Naive thymus-derived CD4-positive, alpha-beta T cell (primary cell): ENCODE measurements around the gene SSBP3. TPM values are rescaled to one million over a fixed set of nuclear protein-coding genes. Genes with fewer than 3 reads are reported as not detected.

Experiments used
- ATAC-seq: fragments of 150-1000 bp; cut with Tn5 transposase; 2 replicates; pipeline ENCODE4 v1.10.0; 2021; ENCODE audit warnings: mild to moderate bottlenecking, moderate library complexity
- CTCF ChIA-PET: fragments of 350-600 bp; sonication (Branson Sonifier 250); formaldehyde crosslinking; loops from one replicate; lab custom pipeline; 2021; ENCODE audit warnings: antibody characterized with exemption; lab: Charles Lee
- POLR2A ChIA-PET: fragments of 350-600 bp; sonication (Branson Sonifier 250); formaldehyde crosslinking; loops from one replicate; lab custom pipeline; 2021; ENCODE audit warnings: antibody characterized with exemption, inconsistent platforms; lab: Charles Lee
- DNase-seq, 9 donors: peaks; one replicate each; pipeline versions ENCODE4 v3.0.0 to v3.0.0-alpha.2; 2020 to 2022; ENCODE audit warnings: mixed read lengths in 1 of 9
- H3K27ac ChIP-seq: one replicate; pipeline ENCODE4 v1.7.0; 2013; ENCODE audit warnings: mild to moderate bottlenecking, low read depth, low read length, moderate library complexity
- H3K27me3 ChIP-seq, 2 donors: one replicate each; pipeline ENCODE4 v1.7.0; 2013; ENCODE audit warnings: low read length in 2 of 2, mild to moderate bottlenecking in 2 of 2, moderate library complexity in 2 of 2; ENCODE audit not compliant: control insufficient read depth in 2 of 2, insufficient read depth in 2 of 2
- H3K36me3 ChIP-seq, 3 experiments: 1 replicate in 2 of 3; 2 replicates in 1 of 3; pipeline ENCODE4 v1.7.0; 2013; ENCODE audit warnings: low read length in 3 of 3, mild to moderate bottlenecking in 3 of 3, moderate library complexity in 1 of 3; ENCODE audit not compliant: insufficient read depth in 3 of 3, control insufficient read depth in 2 of 3
- H3K4me1 ChIP-seq, 2 donors: one replicate each; pipeline ENCODE4 v1.7.0; 2013; ENCODE audit warnings: low read length in 2 of 2, mild to moderate bottlenecking in 2 of 2, moderate library complexity in 1 of 2; ENCODE audit not compliant: control insufficient read depth in 2 of 2, insufficient read depth in 2 of 2
- H3K4me3 ChIP-seq: 2 replicates; pipeline ENCODE4 v1.7.0; 2013; ENCODE audit warnings: mild to moderate bottlenecking, low read length
- H3K9me3 ChIP-seq, 3 experiments: 1 replicate in 2 of 3; 2 replicates in 1 of 3; pipeline ENCODE4 v1.7.0; 2013; ENCODE audit warnings: low read length in 3 of 3; ENCODE audit not compliant: control insufficient read depth in 2 of 3
- H3K27ac Mint-ChIP-seq, 9 donors: one replicate each; pipeline ENCODE4 v1.8.0; 2020 to 2022; ENCODE audit warnings: mixed read lengths in 9 of 9, mild to moderate bottlenecking in 8 of 9, moderate library complexity in 5 of 9, inconsistent platforms in 2 of 9
- H3K27me3 Mint-ChIP-seq, 5 donors: one replicate each; pipeline ENCODE4 v1.8.0; 2021 to 2022; ENCODE audit warnings: mixed read lengths in 5 of 5, mild to moderate bottlenecking in 1 of 5
- H3K36me3 Mint-ChIP-seq, 5 donors: one replicate each; pipeline ENCODE4 v1.8.0; 2020 to 2022; ENCODE audit warnings: mixed read lengths in 5 of 5, mild to moderate bottlenecking in 3 of 5, inconsistent platforms in 1 of 5
- H3K4me1 Mint-ChIP-seq, 7 donors: one replicate each; pipeline ENCODE4 v1.8.0; 2020 to 2022; ENCODE audit warnings: mixed read lengths in 7 of 7, mild to moderate bottlenecking in 3 of 7, inconsistent platforms in 1 of 7
- H3K4me3 Mint-ChIP-seq, 10 donors: one replicate each; pipeline ENCODE4 v1.8.0; 2020 to 2022; ENCODE audit warnings: mild to moderate bottlenecking in 10 of 10, mixed read lengths in 10 of 10, moderate library complexity in 6 of 10, inconsistent platforms in 2 of 10
- H3K9me3 Mint-ChIP-seq, 11 donors: one replicate each; pipeline ENCODE4 v1.8.0; 2020 to 2022; ENCODE audit warnings: mixed read lengths in 11 of 11, mild to moderate bottlenecking in 4 of 11, inconsistent platforms in 1 of 11, moderate library complexity in 1 of 11
- intact Hi-C, 2 donors: fragments of 100-400 bp; cut with micrococcal nuclease; formaldehyde crosslinking; loops; one replicate each; pipeline ENCODE4 v1.15.1; 2023
- polyA plus RNA-seq, 2 donors: library from polyadenylated mRNA; unstranded; fragments of 300-500 nt; fragmentation: Illumina TruSeq; gene quantifications; one replicate each; pipeline ENCODE4 v1.2.3, GENCODE V29; 2021
- total RNA-seq, 6 experiments: library from RNA in 5 of 6; stranded (reverse) in 5 of 6; gene quantifications; 1 replicate in 5 of 6; 2 replicates in 1 of 6; pipeline ENCODE4 v1.2.3 and lab custom pipeline; 2021 to 2026

The SSBP3 gene
- total and polyA plus RNA-seq, 7 experiments from 2014 or later, result 19.4 to 124 (median 80.5) TPM

DNA sequence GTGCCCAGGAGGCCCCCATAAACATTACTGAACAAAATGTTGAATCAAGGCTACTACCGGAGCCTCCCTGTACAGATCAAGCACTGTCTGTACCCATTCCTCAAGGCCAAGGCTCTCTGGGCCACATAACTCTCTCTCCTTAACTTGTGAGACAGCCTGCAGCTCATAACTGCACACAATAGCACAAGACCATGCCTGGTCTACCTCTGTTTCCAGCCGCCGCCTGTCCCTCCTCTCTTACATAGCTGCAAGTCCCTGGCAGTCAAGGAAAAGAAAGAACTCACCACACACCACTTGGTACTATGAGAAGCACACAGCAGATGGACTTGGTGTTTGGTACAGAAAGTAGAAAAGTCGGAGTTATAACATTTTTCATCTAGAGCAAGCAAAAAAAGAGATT, 91.1 kb downstream of the SSBP3 start:
- DNase-seq (no peak), ATAC-seq (no peak)
- Mint-ChIP-seq H3K9me3 (no peaks in the 10 kb centered on the region), H3K27me3 (no peaks in the 10 kb centered on the region), H3K27ac (peak overlapping the region; percentile 31 to 93 (median 80)), H3K36me3 (peaks cover 0 to 11% (median 5%) of the 10 kb centered on the region in 5 donors), H3K4me1 (peaks cover 46 to 83% (median 79%) of the 10 kb centered on the region in 7 donors), H3K4me3 (peak overlapping the region in 4 of 10 donors; percentile 2 to 58 (median 25))
- no peak overlapping the region for H3K4me3 ChIP-seq
- H3K36me3 ChIP-seq, result no peaks in the 10 kb centered on the region
- no peaks in the 10 kb centered on the region for H3K27me3 ChIP-seq
- ChIA-PET CTCF (no interaction called here), POLR2A (no interaction called here)
- H3K27ac ChIP-seq, result peak overlapping the region; percentile 44
- intact Hi-C loops, result no loop called here
- no peaks in the 10 kb centered on the region for H3K9me3 ChIP-seq
- H3K4me1 ChIP-seq, result peaks cover 2 to 37% of the 10 kb centered on the region in 2 donors

- ChIA-PET CTCF (no interaction called here), POLR2A (no interaction called here)
- no peak for DNase-seq
- H3K4me1 Mint-ChIP-seq, result peaks cover 46 to 83% (median 79%) of the 10 kb centered on the region in 7 donors
- H3K9me3 Mint-ChIP-seq, result no peaks in the 10 kb centered on the region
- Histone ChIP-seq H3K9me3 (no peaks in the 10 kb centered on the region), H3K36me3 (no peaks in the 10 kb centered on the region), H3K4me1 (peaks cover 4 to 41% of the 10 kb centered on the region in 2 donors), H3K27me3 (no peaks in the 10 kb centered on the region), H3K27ac (peak overlapping the region; percentile 44), H3K4me3 (no peak overlapping the region)
- H3K4me3 Mint-ChIP-seq, result peak overlapping the region in 3 of 10 donors; percentile 19 to 58 (median 31)
- intact Hi-C loops, result loop anchor here in 1 of 2 donors (5.0 kb wide), 2 partner anchors 37 to 43 kb away; no protein-coding TSS in a partner anchor
- peaks cover 0 to 7% (median 5%) of the 10 kb centered on the region in 5 donors for H3K36me3 Mint-ChIP-seq
- peak overlapping the region; percentile 31 to 93 (median 83) for H3K27ac Mint-ChIP-seq
- ATAC-seq, result no peak
- H3K27me3 Mint-ChIP-seq, result no peaks in the 10 kb centered on the region
Observed at GRCh38 chr1:54314696-54315095, 91.5 kb downstream of the SSBP3 start.

DNA sequence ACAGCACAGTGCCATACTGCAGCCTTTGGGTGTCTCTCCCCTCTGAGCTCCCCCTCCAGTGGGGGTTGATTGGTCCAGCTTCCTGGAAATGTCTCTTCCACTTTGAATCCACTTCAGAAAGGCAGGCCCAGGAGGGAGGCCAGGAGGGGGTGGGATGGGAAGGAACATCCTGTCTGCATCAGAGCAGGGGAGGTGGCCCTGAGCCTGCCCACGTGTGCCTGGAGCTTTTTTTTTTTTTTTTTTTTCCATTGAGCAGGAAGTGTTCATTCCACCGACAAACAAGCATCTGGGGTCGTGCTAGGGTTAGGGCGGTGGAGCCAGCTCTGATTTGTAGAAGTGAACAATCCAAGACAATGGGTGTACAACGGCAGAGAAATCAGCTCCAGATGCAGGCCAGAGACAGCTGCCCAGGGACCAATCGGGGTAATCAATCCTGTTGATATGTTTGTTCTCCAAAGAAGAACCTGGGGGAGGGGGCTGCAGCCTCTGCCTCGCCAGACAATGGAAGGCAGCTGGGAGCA, 93.3 kb downstream of the SSBP3 start:
- H3K27me3 ChIP-seq, result no peaks in the 10 kb centered on the region

GRCh38 chr1:54311506-54311905, 94.7 kb downstream of the SSBP3 start:
- ChIA-PET CTCF (interaction anchor here (0.6 kb wide), 1 partner anchor 65 kb away, joined by 3 read pairs; no protein-coding TSS in a partner anchor), POLR2A (interaction anchor here (0.7 to 2.3 kb wide), 7 partner anchors 8 to 45 kb away, joined by 3 to 7 read pairs (median 3); no protein-coding TSS in a partner anchor)
- ATAC-seq, result no peak
- intact Hi-C loops, result loop anchor here (2.0 to 5.0 kb wide), 4 partner anchors 15 to 46 kb away; no protein-coding TSS in a partner anchor
- Histone ChIP-seq H3K36me3 (no peaks in the 10 kb centered on the region), H3K27ac (peak overlapping the region; percentile 36), H3K9me3 (no peaks in the 10 kb centered on the region), H3K4me1 (peaks cover 4 to 59% of the 10 kb centered on the region in 2 donors), H3K4me3 (no peak overlapping the region), H3K27me3 (no peaks in the 10 kb centered on the region)
- H3K9me3 Mint-ChIP-seq, result no peaks in the 10 kb centered on the region
- H3K4me3 Mint-ChIP-seq, result peak overlapping the region in 6 of 10 donors; percentile 6 to 82 (median 27)
- H3K36me3 Mint-ChIP-seq, result peaks cover 0 to 4% (median 0%) of the 10 kb centered on the region in 5 donors
- peaks cover 40 to 88% (median 83%) of the 10 kb centered on the region in 7 donors for H3K4me1 Mint-ChIP-seq
- H3K27ac Mint-ChIP-seq, result peak overlapping the region; percentile 51 to 91 (median 84)
- DNase-seq, result no peak
- H3K27me3 Mint-ChIP-seq, result no peaks in the 10 kb centered on the region

More for the DNA sequence above, 93.3 kb downstream of the SSBP3 start:
- no peaks in the 10 kb centered on the region for H3K9me3 ChIP-seq
- ChIA-PET CTCF (interaction anchor here (0.7 to 1.3 kb wide), 2 partner anchors 19 to 25 kb away, joined by 3 to 4 read pairs; no protein-coding TSS in a partner anchor), POLR2A (interaction anchor here (0.6 to 2.3 kb wide), 7 partner anchors 9 to 357 kb away, joined by 3 to 7 read pairs (median 4); no protein-coding TSS in a partner anchor)
- ATAC-seq (peak; percentile 18), DNase-seq (no peak)
- H3K4me1 ChIP-seq, result peaks cover 4 to 53% of the 10 kb centered on the region in 2 donors
- Mint-ChIP-seq H3K9me3 (no peaks in the 10 kb centered on the region), H3K27me3 (no peaks in the 10 kb centered on the region), H3K27ac (peak overlapping the region; percentile 66 to 88 (median 83)), H3K4me3 (peak overlapping the region in 9 of 10 donors; percentile 24 to 61 (median 43)), H3K36me3 (peaks cover 0 to 7% (median 5%) of the 10 kb centered on the region in 5 donors), H3K4me1 (peaks cover 39 to 81% (median 76%) of the 10 kb centered on the region in 7 donors)
- H3K4me3 ChIP-seq, result no peak overlapping the region
- H3K27ac ChIP-seq, result peak overlapping the region; percentile 31
- intact Hi-C loops, result loop anchor here in 1 of 2 donors (5.0 kb wide), 2 partner anchors 36 to 44 kb away; no protein-coding TSS in a partner anchor
- no peaks in the 10 kb centered on the region for H3K36me3 ChIP-seq

DNA sequence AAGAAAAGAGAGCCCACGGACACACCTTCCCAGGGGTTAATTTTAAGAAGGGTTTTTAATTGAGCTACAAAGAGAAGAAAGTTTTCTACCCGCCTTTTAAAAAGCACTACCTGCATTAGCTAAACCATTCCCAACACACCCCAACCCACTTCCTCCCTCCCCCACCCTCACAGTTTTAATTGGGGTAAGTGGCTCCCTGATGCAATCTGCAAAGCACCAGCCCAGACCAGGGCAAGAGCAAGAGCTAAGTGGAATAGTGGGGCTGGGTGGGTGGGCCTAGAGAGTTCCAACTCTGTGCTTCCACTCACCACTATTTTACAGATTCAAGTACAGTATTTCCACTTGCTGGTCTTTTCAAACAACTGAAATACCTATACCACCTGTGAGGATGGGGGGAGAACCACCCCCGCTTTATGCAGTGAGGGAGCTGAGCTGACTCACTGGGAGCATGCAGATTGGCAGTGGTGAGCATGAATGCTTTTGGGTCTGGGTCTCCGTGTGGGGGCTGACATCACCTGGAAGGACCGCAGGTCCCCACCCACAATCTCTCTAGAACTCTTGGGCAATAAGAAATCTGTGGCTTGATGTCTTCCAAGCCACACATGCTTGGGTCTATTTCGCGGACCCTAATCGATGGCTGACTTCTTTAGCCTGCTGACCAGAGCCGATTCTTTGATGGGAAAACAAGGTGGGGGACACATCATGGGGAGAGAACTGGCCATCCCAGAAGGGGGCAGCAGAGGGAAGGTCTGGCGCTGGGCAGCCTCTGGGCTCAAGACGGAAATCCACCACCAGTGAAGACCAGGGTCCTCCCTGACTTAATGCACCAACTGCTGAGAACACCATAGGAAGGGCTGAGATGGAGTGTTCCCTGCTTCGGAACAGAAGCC, 95.5 kb downstream of the SSBP3 start:
- Mint-ChIP-seq H3K27me3 (no peaks in the 10 kb centered on the region), H3K27ac (peak overlapping the region; percentile 6 to 93 (median 89)), H3K4me3 (peak overlapping the region; percentile 59 to 85 (median 78)), H3K4me1 (peaks cover 46 to 96% (median 88%) of the 10 kb centered on the region in 7 donors), H3K36me3 (peaks cover 0 to 4% (median 0%) of the 10 kb centered on the region in 5 donors), H3K9me3 (no peaks in the 10 kb centered on the region)
- POLR2A ChIA-PET, result interaction anchor here (0.9 to 1.3 kb wide), 6 partner anchors 11 to 23 kb away, joined by 3 to 4 read pairs (median 3); no protein-coding TSS in a partner anchor
- ATAC-seq, result peak; percentile 22
- intact Hi-C loops, result loop anchor here (1.0 to 5.0 kb wide), 6 partner anchors 14 to 47 kb away; no protein-coding TSS in a partner anchor
- H3K4me3 ChIP-seq, result peak overlapping the region; percentile 20
- CTCF ChIA-PET, result interaction anchor here (1.2 kb wide), 1 partner anchor 178 kb away, joined by 6 read pairs; no protein-coding TSS in a partner anchor
- H3K4me1 ChIP-seq, result peaks cover 4 to 65% of the 10 kb centered on the region in 2 donors
- no peaks in the 10 kb centered on the region for H3K36me3 ChIP-seq
- peak in 2 of 9 donors; percentile 20 to 25 for DNase-seq
- H3K27me3 ChIP-seq, result no peaks in the 10 kb centered on the region
- peak overlapping the region; percentile 53 for H3K27ac ChIP-seq
- H3K9me3 ChIP-seq, result no peaks in the 10 kb centered on the region
